ENCODE data around the gene SLC1A4. TPM values are rescaled to one million over a fixed set of nuclear protein-coding genes. Genes with fewer than 3 reads are reported as not detected.
A peak's percentile ranks its signal among the peaks of the same experiment; 100 is the strongest.

Gene SLC1A4
- total and polyA plus RNA-seq, 8 donors = 10.9 to 72.7 (median 23.1) TPM

GRCh38 chr2:65057391-65058052 lies 68.3 kb downstream of the SLC1A4 start:
- ATAC-seq = peak in 2 of 4 donors; percentile 1 to 15
- no peaks in the 10 kb centered on the region for H3K36me3 ChIP-seq
- peaks cover 37 to 47% (median 41%) of the 10 kb centered on the region in 3 donors for H3K4me1 ChIP-seq
- peak overlapping the region in 3 of 4 donors; percentile 90 to 95 (median 93) for H3K4me3 ChIP-seq
- no peak for FAIRE-seq
- TF ChIP-seq CTCF (IDR thresholded peaks at IDR 0.05) = no peak
- DNase-seq = no peak
- WGBS, 2 donors = 32 to 47% methylated on average over 6 of the region's 6 CpGs
- no peaks in the 10 kb centered on the region for H3K9me3 ChIP-seq
- intact Hi-C loops (cut with DNase I) = no loop called here
- H3K27me3 ChIP-seq = no peaks in the 10 kb centered on the region
- peak overlapping the region; percentile 53 to 93 (median 80) for H3K27ac ChIP-seq

DNA sequence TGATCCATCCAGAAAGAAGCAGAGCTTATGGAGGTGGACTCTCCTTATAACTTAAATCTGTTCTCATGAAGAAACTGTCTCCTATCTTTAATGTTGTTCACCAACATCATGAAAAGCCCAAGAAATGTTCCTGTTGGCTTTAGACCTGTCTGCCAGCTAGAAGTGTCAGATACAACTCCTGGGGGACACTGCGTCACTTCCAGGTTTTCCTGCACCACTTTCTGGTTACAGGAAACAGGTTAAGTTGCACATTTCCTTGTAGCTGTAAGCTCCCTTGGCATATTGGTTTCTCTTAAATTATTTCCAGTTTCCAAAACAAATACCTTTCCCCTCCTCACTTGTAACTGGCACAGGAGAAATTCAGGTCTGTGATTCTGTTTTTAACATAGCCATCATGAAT lies 69.9 kb downstream of the SLC1A4 start:
- peaks cover 37 to 53% (median 41%) of the 10 kb centered on the region in 3 donors for H3K4me1 ChIP-seq
- H3K4me3 ChIP-seq = no peak overlapping the region
- no peak for TF ChIP-seq CTCF (IDR thresholded peaks at IDR 0.05)
- intact Hi-C loops (cut with DNase I) = no loop called here
- no peaks in the 10 kb centered on the region for H3K9me3 ChIP-seq
- H3K27ac ChIP-seq = peak overlapping the region in 3 of 4 donors; percentile 16 to 93 (median 78)
- WGBS, 2 donors = 60 to 61% methylated on average over 1 of the region's 1 CpG
- no peaks in the 10 kb centered on the region for H3K36me3 ChIP-seq
- no peak for DNase-seq
- FAIRE-seq = no peak
- H3K27me3 ChIP-seq = no peaks in the 10 kb centered on the region
- ATAC-seq = no peak

DNA sequence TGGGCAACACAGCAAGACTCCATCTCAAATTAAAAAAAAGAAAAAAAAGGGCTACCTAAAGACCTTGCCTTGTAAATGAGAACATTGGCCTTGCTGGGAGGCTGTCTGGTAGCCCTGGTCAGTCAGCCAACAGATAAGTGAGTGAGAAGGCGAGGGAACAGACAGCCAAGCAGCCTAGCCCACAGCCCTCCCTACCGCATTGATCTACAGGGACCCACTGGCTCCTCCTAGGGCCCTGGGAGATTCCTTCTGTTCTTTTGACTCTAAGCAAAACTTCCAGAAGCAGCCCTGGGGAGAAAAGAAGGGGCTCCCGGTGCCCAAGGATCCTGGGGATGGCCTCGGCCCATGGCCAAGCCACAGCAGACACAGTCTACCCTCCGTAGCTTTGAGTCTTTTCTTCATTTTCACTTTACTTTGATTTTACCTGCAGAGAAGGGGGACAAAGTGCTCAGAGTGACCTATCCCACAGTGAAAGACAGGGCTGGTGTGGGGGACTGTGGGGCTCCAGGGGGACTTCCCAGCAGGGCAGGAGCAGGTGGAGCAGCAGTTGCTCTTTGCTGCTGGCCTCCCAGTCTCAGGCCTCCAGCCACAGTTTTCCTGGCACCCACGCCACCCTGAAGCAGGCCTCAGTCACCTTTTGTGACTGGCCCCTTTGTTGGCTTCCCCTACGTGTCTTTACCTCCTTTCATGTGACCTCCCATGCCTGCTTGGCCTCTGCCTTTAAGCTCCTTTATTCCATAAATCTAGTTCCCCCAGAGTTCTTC lies 72.1 kb downstream of the SLC1A4 start:
- DNase-seq = peak in 4 of 6 donors; percentile 60 to 73 (median 64)
- Histone ChIP-seq H3K27ac (peak overlapping the region; percentile 64 to 93 (median 78)), H3K4me3 (no peak overlapping the region), H3K9me3 (no peaks in the 10 kb centered on the region), H3K4me1 (peaks cover 42 to 58% (median 44%) of the 10 kb centered on the region in 3 donors), H3K36me3 (no peaks in the 10 kb centered on the region), H3K27me3 (no peaks in the 10 kb centered on the region)
- no peak for TF ChIP-seq CTCF (IDR thresholded peaks at IDR 0.05)
- peak; percentile 25 to 58 (median 41) for ATAC-seq
- WGBS, 2 donors = 40 to 43% methylated on average over 7 of the region's 7 CpGs
- intact Hi-C loops (cut with DNase I) = loop anchor here in 1 of 3 donors (10.0 kb wide), 1 partner anchor 113 kb away; no protein-coding TSS in a partner anchor
- FAIRE-seq = no peak

DNA sequence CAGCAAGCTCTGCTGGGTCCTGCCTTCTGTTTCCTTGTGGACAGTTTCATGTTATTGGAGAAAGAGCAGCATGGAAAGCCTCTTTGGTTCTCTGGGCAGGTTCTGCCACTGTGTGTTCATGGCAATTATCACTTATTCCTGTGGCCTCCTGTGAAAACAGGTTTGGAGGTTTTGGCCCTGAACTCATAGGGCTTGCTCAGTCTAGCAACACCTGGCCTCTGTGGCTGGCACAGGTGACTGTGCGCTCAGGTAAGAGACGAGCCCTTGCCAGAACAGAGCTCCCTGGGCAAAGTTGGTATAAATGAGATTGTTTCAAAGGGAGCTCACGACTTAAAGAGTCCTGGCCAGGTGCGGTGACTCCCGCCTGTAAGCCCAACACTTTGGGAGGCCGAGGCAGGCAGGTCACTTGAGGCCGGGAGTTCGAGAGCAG lies 72.7 kb downstream of the SLC1A4 start:
- no peak for TF ChIP-seq CTCF (IDR thresholded peaks at IDR 0.05)
- Histone ChIP-seq H3K36me3 (no peaks in the 10 kb centered on the region), H3K4me1 (peaks cover 42 to 58% (median 44%) of the 10 kb centered on the region in 3 donors), H3K9me3 (no peaks in the 10 kb centered on the region), H3K27me3 (no peaks in the 10 kb centered on the region), H3K27ac (peak overlapping the region; percentile 64 to 93 (median 78)), H3K4me3 (no peak overlapping the region)
- peak; percentile 69 to 89 (median 84) for DNase-seq
- no peak for FAIRE-seq
- ATAC-seq = peak; percentile 71 to 80 (median 76)
- 37 to 53% methylated on average over 8 of the region's 8 CpGs for WGBS, 2 donors
- intact Hi-C loops (cut with DNase I) = loop anchor here in 1 of 3 donors (10.0 kb wide), 1 partner anchor 113 kb away; no protein-coding TSS in a partner anchor

All from pancreas (tissue), 10 donors.